ENCODE data around the gene APOBEC3F. TPM values are rescaled to one million over a fixed set of nuclear protein-coding genes. Genes with fewer than 3 reads are reported as not detected.
"Not testable (repeated sequence)": the region's sequence is repeated elsewhere in the genome, so short reads cannot be mapped to it uniquely, and the experiment has no call there.

APOBEC3F gene
- total RNA-seq, 1 donor from 2014 or later = 4.8 TPM

DNA sequence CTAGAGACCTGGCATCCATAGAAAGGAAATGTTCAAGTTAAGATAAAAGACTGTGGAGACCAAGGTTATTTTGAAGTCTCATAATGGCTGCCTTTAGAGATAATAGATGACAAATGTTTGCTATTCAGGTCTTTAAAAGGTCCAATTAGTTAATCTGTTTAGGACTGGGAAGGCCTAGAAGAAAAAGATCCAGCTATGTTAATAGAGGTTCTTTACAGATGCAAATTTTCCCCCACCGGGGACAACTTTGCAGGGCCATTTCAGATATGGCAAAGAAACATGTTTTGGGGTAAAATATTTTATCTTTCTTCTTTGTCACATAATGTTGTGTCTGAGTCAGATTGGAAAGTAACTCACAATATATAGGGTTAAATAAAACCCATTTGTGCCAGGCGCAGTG is 33.3 kb downstream of the APOBEC3F start:
- DNase-seq = no peak

DNA sequence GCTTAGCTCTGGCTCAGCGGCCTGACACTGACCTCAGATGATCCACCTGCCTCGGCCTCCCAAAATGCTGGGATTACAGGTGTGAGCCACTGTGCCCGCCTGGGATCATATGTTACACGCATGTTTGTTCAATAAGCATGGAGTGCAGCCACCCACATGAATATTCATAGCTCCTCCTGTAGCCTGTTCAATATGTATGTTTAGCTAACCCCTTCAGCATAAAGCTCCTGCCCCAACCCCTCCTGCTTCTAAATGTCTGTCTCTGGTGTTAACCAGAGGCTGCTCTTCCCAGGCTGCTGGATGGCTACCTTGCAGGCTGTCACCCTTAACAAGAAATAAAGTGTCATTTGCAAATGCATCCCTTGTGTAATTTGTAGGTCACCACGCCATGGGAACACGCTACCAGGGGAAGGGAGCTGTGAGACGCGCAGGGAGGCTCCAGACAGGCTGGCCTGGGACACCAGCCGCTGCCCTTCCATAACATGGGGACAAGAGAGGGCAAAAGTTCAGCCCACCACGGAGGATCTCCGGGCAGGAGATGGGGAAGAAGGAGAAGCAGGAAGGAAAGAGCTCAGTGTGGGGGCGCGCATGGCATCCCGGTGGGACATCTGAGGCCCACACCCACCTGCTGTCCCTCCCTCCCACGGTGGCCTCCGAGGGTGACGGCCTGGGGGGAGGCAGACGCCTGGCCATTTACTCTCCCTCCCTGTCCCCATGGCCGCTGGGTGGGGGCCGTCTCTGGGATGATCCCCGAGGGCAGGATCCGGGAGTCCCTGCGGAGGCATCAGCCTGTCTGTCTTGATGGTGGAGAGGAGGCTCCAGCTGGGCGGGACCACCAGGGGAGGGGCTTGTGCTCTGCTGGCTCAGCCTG is 35.7 kb downstream of the APOBEC3F start:
- not testable (repeated sequence) for DNase-seq

DNA sequence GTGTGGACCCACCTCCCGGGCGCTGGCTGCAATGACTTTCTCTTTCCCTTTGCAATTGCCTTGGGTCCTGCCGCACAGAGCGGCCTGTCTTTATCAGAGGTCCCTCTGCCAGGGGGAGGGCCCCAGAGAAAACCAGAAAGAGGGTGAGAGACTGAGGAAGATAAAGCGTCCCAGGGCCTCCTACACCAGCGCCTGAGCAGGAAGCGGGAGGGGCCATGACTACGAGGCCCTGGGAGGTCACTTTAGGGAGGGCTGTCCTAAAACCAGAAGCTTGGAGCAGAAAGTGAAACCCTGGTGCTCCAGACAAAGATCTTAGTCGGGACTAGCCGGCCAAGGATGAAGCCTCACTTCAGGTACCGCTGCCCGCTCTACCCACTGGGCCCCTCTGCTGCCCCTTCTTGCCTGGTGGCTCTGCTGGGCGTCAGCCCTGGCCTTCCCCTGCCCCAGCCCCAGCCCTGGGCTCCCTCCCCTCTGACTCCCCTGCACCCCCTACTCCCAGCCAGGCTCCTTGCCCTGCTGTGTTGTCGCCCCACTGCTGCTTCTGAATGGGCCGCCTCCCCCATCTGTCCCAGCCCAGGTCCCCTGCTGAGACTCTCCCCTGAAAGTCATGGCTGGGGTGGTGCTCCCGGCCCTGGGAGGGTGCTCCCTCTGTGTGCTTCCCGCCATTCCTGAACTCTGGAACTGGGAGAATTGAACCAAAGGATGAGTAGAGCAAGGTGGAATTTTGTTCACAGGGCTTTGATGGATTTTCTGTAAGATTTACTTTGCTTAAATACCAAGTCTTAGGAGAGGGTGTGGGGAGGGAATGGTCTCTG is 36.6 kb downstream of the APOBEC3F start, which contains the start of gene APOBEC3G:
APOBEC3G (plus strand) TSS at position 250 of the 815 bp plus-strand sequence; CDS start at position 337, 87 bp downstream.
- DNase-seq = peak; percentile 32

DNA sequence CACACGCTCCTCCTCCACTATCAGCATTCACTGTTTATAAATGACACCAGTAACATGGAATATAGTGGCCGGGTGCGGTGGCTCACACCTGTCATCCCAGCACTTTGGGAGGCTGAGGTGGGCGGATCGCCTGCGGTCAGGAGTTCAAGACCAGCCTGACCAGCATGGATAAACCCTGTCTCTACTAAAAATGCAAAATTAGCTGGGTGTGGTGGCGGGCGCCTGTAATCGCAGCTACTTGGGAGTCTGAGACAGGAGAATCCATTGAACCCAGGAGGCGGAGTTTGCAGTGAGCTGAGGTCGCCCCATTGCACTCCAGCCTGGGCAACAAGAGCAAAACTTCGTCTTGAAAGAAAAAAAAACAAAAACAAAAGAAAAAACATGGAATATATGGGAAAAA is 37.2 kb downstream of the APOBEC3F start:
- DNase-seq = not testable (repeated sequence)

DNA sequence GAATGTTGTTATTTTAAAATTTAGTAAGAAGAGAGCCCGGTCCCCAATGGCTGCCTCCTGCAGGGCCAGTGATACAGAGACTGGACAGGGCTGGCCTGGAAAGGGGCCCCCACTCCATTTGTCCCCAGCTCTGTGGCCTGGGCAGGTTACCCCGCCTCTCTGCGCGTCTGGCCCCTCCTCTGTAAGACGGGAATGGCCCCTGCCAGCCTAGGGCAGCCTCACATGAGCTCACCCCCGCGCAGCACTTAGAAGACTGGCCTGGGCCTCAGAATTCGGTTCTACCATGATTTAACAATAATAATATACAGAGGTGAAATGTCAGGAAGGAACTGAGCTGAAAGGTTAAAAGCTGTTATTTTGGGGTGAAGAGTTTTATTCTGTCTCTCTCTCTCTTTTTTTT is 37.7 kb downstream of the APOBEC3F start:
- DNase-seq = no peak

DNA sequence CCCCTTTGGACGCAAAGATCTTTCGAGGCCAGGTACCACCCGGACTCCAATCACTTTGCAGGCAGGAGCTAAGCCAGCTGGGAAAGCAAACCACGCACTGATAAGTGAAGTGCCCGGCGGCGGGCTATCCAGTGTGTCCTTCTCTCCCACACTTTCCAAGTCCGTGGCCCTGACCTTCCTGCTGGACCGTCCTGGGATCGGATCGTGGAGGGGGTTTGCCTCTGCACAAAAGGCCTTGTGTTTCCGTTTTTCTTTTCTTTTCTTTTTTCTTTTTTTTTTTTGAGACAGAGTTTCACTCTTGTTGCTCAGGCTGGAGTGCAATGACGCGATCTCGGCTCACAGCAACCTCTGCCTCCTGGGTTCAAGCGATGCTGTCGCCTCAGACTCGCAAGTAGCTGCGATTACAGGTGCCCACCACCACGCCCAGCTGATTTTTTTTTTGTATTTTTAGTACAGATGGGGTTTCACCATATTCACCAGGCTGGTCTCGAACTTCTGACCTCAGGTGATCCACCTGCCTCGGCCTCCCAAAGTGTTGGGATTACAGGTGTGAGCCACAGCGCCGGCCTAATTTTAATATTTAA is 38.5 kb downstream of the APOBEC3F start:
- not testable (repeated sequence) for DNase-seq

DNA sequence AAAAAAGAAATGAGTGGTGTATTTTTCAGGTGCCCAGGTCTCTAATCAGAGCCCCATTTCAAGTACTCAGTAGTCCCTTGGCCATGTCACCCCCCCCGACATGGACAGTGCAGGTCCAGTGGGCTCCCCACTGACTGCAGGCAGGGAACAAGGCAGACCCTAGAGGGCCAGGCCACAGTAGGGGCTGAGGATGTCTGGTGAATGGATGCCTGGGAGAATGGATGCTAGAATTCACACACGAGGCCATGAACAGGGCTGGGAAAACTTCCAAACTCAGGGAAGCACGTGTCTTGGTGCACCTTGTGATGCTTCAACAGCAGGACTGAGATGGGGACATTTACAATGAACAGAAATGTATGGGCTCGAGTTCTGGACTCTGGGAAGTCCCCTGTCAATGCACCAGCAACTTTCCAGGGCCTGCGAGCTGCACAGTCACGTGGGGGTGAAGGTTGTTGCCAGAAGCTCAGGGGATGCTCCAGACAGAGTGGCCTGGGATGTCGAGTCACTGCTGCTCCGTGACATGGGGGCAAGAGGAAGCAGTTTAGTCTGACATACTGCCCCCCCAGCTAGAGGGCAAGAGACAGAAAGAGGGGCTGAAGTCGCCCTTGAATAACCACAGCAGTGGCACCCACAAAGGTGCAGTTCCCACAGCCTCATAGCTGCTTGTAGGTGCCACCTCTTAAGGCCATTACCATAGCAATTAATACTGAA is 39.5 kb downstream of the APOBEC3F start:
- DNase-seq = no peak

DNA sequence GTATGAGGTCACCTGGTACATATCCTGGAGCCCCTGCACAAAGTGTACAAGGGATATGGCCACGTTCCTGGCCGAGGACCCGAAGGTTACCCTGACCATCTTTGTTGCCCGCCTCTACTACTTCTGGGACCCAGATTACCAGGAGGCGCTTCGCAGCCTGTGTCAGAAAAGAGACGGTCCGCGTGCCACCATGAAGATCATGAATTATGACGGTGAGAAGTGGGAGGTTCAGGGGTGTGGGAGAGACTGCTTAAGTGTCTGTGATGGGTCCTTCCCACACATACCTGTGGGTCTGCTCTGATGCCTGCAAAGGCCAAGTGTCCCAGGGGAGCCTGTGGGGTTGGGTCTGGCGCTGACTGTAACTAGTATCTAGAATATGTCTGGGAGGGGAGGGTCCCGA is 40.4 kb downstream of the APOBEC3F start:
- no peak for DNase-seq

DNA sequence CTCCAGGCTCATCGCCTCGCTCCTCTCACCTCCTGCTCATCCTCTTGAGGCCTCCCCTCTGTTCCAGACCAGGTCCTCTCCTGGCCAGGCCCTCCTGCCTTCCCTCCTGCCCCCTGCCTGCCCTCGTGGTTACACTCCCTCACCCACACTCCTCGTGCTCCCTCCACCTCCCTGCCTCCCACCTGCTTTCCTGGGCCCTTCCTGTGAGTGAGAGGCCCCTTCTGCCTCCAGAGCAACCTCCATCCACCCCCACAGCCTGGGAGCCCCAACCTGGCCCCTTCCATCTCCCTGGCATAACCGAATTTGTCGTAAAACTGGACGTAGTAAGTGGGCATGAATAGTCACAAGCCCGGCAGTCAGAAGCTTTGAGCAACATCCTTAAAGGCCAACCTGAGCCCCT is 40.9 kb downstream of the APOBEC3F start:
- DNase-seq = no peak

DNA sequence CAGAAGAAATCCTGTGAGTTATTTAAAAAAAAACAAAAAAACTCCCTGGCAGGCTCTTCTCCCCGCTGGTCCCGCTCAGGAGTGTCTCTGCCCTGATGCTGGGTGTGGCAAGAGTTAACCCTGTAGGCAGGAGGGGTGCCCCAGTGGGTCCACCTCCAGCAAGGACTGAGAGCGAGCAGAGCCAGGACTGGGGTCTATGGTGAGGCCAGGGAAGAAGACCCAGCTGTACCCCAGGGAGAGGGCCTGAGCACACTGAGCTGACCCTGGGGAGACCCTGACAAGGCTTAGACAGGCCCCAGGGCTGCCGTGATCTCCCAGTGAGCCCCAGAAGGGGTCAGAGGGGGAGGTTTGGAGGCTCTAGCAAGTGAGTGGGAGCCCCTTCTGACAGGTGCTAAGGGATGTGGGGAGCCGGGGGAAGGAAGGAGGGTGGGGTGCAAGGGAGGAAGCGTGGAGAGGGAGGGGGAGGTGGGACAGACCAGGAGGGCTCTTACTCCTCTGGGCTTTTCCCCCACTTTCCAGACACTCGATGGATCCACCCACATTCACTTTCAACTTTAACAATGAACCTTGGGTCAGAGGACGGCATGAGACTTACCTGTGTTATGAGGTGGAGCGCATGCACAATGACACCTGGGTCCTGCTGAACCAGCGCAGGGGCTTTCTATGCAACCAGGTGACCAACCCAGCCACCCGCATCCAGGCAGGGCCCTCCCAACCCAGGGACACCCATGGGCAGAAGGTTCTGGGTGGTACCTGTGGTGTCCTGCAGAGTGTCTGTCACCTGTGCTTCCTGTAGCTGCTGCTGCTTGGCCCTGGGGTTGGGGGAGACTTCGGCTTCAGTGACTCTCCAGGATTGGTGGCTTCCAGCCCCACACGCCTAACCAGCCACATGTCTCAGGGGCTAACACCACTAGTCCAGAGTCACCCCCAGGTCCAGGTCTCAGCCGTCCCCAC is 42.8 kb downstream of the APOBEC3F start:
- no peak for DNase-seq

DNA sequence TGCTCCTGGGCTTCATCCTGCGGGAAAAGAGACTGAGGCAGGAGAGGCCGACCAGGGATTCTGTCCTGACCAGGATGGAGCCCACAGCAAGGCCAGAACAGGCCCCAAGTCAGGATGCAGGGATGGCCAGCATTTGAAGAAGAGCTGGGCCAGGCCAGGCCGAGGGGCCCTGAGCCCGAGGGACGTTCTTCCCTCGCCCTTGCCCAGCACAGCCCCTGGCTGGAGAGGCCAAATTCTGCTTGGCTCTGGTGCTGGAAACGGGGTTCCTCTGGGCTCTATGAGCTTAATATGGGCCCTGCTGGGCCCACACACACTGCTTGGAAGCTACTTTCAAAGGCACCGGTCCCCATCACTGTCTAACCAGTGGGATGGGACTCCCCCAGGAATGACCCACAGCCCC is 44.0 kb downstream of the APOBEC3F start:
- no peak for DNase-seq

DNA sequence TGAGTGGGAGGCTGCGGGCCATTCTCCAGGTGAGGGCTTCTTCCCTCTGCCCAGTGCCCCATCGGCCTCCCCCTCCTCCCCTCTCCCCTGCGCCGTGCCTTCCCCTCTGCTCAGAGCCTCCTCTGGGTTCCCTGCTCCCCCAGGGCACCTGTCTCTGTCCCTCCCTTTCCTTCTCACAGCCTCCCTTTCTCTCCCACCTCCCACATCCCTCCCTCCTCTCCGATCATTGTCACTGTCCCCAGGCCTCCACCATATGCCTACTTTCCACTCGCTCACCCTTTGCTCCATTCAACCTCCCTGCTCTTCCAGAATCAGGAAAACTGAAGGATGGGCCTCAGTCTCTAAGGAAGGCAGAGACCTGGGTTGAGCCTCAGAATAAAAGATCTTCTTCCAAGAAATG is 46.4 kb downstream of the APOBEC3F start:
- no peak for DNase-seq

DNA sequence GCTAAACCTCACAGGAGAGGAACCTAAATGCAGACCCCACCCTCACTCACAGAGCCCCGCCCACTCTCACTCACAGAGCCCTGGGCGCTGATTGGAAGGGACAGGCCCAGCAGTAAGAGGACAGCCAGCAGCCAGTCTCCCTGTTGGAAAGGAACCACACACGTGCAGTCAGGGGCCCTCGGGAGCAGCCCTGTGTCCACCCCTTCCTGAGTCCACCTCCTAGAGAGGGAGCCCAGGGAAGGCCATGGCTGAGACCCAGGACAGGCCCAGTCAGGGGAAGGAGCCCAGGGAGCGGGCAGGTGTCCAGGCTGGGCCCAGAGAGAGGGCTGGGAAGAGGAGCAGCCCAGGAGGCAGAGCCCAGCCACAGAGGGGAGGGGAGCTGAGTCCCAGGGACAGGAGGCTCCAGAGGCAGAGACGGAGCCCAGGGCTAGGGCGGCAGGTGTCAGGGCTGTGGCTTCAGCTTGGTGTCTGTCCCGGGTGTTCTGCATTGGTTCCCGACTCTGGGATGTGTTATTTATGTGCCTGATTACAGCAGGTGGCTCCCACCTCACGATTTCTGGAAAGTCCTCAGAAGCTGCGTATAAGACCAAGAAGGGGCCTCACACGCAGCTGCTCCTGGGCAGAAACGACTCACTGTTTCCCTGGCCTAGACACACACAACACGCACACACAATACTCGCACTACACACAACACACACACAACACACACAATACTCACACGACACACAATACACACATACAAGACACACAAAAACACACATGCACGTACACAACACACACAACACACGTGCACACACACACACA is 47.4 kb downstream of the APOBEC3F start:
- DNase-seq = no peak

DNA sequence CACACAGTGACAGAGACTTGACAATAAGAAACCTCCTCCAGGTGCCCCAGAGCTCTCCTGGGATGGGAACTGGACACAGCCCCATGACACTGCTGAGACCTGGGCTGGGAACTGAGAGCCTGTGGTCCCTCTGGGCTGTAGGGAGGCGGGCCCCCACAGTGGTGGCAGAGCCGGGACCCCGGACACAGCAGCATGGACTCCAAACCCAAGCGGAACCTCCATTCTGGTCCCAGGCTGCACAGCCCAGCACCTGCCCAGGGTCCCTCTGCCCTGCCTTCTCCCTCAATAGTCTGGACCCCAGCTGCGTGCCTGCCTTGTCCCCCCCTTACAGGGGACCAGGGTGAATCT is 48.0 kb downstream of the APOBEC3F start:
- DNase-seq = no peak

DNA sequence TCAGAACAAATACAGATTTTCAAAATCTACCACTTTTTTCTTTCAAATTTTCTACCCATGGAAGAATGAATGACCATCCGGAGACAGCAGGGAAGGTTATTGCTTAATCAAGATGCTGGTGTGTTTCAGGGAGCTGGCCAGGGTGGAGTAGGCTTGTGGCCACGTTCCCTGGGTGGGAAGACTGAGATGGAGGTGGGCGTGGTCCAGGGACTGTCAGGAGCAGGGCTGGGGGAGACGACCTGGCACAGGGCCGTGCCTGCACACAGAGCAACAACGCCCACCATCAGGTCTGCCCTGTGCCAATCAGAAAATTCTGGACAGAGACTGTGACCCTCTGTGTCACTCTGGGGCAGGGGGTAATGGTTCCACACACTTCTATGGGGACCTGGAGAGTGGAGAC is 49.3 kb downstream of the APOBEC3F start:
- no peak for DNase-seq

DNA sequence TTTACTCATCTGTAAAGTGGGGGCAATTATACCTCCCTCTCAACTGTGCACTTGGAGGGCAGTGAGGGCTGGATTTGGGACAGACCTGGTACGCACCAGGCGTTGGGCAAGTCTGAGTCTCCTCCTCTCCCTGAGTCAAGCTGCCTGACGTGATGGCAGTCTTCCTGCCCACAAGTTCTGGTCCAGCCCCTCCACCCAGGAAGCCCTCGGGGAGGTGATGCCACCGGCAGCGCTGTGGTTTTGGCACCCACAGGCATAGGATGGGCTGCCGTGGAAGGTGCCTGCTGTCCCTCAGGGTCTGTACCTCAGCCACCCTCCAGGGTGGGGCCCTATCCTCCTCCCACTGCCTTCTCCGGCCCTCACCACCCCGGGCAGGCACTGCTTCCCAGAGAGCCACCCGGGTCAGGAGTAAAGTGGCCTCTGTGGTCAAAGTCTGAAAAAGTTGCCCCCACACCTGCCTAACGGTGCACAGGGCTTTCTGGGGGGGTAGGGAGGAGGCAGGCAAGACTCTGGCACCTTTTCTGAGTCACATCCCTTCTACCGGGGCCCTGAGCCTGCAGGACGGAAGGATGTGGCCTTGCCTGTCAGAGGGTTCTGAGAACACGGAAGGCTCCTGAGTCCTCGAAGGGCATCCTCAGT is 49.9 kb downstream of the APOBEC3F start:
- no peak for DNase-seq

DNA sequence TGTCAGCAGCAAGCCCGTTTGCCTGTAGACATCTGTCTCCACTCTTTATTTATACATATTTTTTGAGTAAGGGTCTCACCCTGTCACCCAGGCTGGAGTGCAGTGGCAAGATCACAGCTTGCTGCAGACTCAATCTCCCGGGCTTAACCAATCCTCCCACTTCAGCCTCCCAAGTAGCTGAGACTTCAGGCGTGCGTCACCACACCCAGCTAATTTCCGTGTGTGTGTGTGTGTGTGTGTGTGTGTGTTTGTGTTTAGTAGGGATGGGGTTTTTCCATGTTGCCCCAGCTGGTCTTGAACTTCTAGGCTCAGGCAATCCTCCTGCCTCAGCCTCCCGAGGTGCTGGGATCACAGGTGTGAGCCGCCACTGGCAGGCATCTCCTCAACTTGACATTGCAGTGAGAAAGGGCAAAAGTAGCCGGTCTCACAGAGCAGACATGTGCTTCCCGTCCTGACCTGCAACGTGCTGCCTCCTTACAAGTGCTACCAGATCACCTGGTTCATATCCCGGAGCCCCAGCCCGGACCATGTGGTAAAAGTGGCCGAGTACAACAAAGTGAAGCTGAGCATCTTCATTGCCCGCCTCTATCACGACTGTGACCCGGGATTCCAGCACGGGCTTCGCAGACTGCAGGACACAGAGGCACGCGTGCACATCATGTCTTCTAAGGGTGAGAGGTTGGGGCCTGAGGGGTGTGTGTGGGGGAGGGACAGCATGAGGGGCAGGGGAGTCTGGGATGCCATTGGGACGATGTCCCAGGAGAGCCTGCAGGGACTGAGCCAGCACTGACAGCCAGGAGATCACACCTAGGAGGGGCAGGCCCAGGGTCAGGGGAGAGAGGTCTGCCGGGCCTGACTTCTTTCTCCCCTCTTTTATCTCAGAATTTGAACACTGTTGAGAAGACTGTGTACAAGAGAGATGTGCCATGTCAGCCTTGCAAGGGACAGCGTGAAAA is 50.7 kb downstream of the APOBEC3F start:
- DNase-seq = no peak

DNA sequence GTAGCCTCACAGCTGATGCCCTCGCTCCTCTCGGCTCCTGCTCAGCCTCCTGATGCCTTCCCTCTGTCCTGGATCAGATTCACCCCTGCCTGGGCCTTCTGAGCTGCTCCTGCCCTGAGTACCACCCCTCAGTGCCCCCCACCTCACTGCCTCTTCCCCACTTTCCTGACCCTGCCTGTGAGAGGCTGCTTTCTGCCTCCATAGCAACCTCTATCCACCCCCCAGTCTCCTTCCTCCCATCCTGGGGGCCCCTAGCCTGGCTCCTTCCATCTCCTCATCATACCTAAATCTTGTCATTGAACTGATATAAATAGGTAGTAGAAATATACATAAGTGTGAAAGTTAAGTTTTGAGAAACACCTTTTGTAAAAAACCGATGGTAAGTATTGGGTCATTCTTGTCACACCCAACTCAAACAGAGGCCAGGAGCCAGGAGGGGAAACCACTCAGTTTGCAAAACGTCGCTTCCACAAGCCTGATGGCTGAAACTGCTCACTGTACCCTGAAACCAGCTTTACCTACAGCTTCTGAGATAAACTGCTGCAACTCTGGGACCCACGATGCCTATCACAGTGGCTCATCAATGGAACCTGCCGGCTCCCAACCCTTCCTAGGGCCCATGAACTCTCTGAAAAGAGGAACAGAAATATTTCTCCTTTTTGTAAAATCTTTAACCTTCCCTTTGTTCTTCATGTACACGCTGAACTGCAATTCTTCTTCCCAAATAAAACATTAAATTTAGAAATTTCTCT is 51.6 kb downstream of the APOBEC3F start:
- DNase-seq = no peak
